Ishikawa (cell line): ENCODE data around the gene CAMKK1.

ENCODE experiments used
- CEBPB ChIP-seq: IDR thresholded peaks from 2 replicates; pipeline ENCODE4 v1.6.1; 2012
- CREB1 ChIP-seq: IDR thresholded peaks from 2 replicates; pipeline ENCODE4 v1.6.1; 2012; ENCODE audit warnings: low read depth
- EGR1 ChIP-seq: IDR thresholded peaks from 2 replicates; pipeline ENCODE4 v1.6.1; 2012
- EP300 ChIP-seq: IDR thresholded peaks from 2 replicates; pipeline ENCODE4 v1.6.1; 2012; ENCODE audit warnings: borderline replicate concordance
- FOXM1 ChIP-seq: IDR thresholded peaks from 2 replicates; pipeline ENCODE4 v1.6.1; 2012; ENCODE audit warnings: low read depth, borderline replicate concordance
- MAX ChIP-seq: IDR thresholded peaks from 2 replicates; pipeline ENCODE4 v1.6.1; 2012
- NFIC ChIP-seq: IDR thresholded peaks from 2 replicates; pipeline ENCODE4 v1.6.1; 2012
- RAD21 ChIP-seq: IDR thresholded peaks from 2 replicates; pipeline ENCODE4 v1.6.1; 2012; ENCODE audit warnings: low read depth
- REST ChIP-seq: IDR thresholded peaks from 2 replicates; pipeline ENCODE4 v1.6.1; 2012; ENCODE audit warnings: low read depth, mild to moderate bottlenecking
- TAF1 ChIP-seq: IDR thresholded peaks from 2 replicates; pipeline ENCODE4 v1.6.1; 2012; ENCODE audit warnings: low read depth, mild to moderate bottlenecking
- TCF12 ChIP-seq: IDR thresholded peaks from 2 replicates; pipeline ENCODE4 v1.6.1; 2012; ENCODE audit warnings: low read depth
- TEAD4 ChIP-seq: IDR thresholded peaks from 2 replicates; pipeline ENCODE4 v1.6.1; 2012
- USF1 ChIP-seq: IDR thresholded peaks from 2 replicates; pipeline ENCODE4 v1.6.1; 2012
- YY1 ChIP-seq: IDR thresholded peaks from 2 replicates; pipeline ENCODE4 v1.6.1; 2012; ENCODE audit warnings: low read depth
- ZBTB7A ChIP-seq: IDR thresholded peaks from 2 replicates; pipeline ENCODE4 v1.6.1; 2012; ENCODE audit warnings: low read depth

Gene CAMKK1

GRCh38 chr17:3826191-3826590 lies 66.7 kb downstream of the CAMKK1 start:
- TF ChIP-seq CEBPB, result no peak
- no peak for TF ChIP-seq RAD21

- no peak for TF ChIP-seq RAD21
- TF ChIP-seq ZBTB7A, result no peak
- TF ChIP-seq YY1, result no peak
- TF ChIP-seq EGR1, result no peak
- no peak for TF ChIP-seq CREB1
- no peak for TF ChIP-seq REST
- TF ChIP-seq FOXM1, result no peak
- TF ChIP-seq MAX, result no peak
- TF ChIP-seq TAF1, result no peak
Observed at GRCh38 chr17:3821101-3821500, 71.8 kb downstream of the CAMKK1 start.

GRCh38 chr17:3818786-3819185 lies 74.1 kb downstream of the CAMKK1 start:
- TF ChIP-seq MAX (no peak), CREB1 (no peak), FOXM1 (no peak), TEAD4 (no peak), TCF12 (no peak), EP300 (no peak), NFIC (no peak), ZBTB7A (no peak), REST (no peak), EGR1 (no peak), TAF1 (no peak), CEBPB (no peak), RAD21 (no peak), USF1 (no peak), YY1 (no peak)

- no peak for TF ChIP-seq FOXM1
- TF ChIP-seq ZBTB7A, result no peak
- TF ChIP-seq TAF1, result no peak
- TF ChIP-seq EGR1, result no peak
- TF ChIP-seq CEBPB, result no peak
Observed at GRCh38 chr17:3817851-3818605, 74.8 kb downstream of the CAMKK1 start.

- no peak for TF ChIP-seq TCF12
- TF ChIP-seq EGR1, result no peak
- no peak for TF ChIP-seq CEBPB
- TF ChIP-seq RAD21, result no peak
- no peak for TF ChIP-seq NFIC
- TF ChIP-seq TEAD4, result no peak
- no peak for TF ChIP-seq FOXM1
- TF ChIP-seq EP300, result no peak
- no peak for TF ChIP-seq USF1
- no peak for TF ChIP-seq TAF1
- no peak for TF ChIP-seq YY1
- no peak for TF ChIP-seq ZBTB7A
- no peak for TF ChIP-seq REST
- no peak for TF ChIP-seq MAX
- TF ChIP-seq CREB1, result no peak
Observed at GRCh38 chr17:3815925-3816324, 76.9 kb downstream of the CAMKK1 start.
